A549 (cell line): ENCODE data around the gene TMEM59. TPM values are rescaled to one million over a fixed set of nuclear protein-coding genes. Genes with fewer than 3 reads are reported as not detected.

Source experiments
- ATAC-seq, 2 experiments: fragments of 200-7000 bp in 1 of 2; fragments of >200 bp in 1 of 2; cut with Nextera tagmentation in 1 of 2; cut with Tn5 transposase in 1 of 2; 3 replicates each; pipeline versions ENCODE4 v1.8.0 to v1.9.1; 2018 to 2020; ENCODE audit warnings: mild to moderate bottlenecking in 1 of 2, moderate library complexity in 1 of 2
- CTCF ChIA-PET: fragments of 300-600 bp; sonication (Branson Sonifier 250); formaldehyde crosslinking; extraction: SDS; loops from one replicate; lab custom pipeline; 2021; ENCODE audit warnings: antibody characterized with exemption, inconsistent platforms; lab: Yijun Ruan, JAX
- POLR2A ChIA-PET: fragments of 350-600 bp; formaldehyde crosslinking; extraction: SDS; loops from one replicate; lab custom pipeline; 2021; ENCODE audit warnings: antibody characterized with exemption, inconsistent platforms; lab: Yijun Ruan, JAX
- DNase-seq, 2 experiments: peaks; one replicate each; pipeline versions ENCODE4 v3.0.0 to v3.0.0-alpha.2; 2011 to 2016; ENCODE audit warnings: low read depth in 1 of 2, low spot score in 1 of 2
- FAIRE-seq: peaks from 2 replicates; lab custom pipeline; 2011; peaks lifted over from hg19 to GRCh38; lab: Jason Lieb, UNC
- H3K27ac ChIP-seq, 2 experiments: fragments of >200 bp; sonication (Bioruptor Twin); formaldehyde crosslinking; 3 replicates each; pipeline ENCODE4 v1.5.1; 2016 to 2017
- H3K4me1 ChIP-seq: fragments of >200 bp; sonication (Bioruptor Twin); formaldehyde crosslinking; 3 replicates; pipeline ENCODE4 v1.6.1; 2016
- H3K4me2 ChIP-seq: fragments of >200 bp; sonication (Bioruptor Twin); formaldehyde crosslinking; 3 replicates; pipeline ENCODE4 v1.6.1; 2016
- H3K4me3 ChIP-seq: fragments of >200 bp; sonication (Bioruptor Twin); formaldehyde crosslinking; 3 replicates; pipeline ENCODE4 v1.5.1; 2016
- H3K9me3 ChIP-seq: fragments of >200 bp; sonication (Bioruptor Twin); formaldehyde crosslinking; 3 replicates; pipeline ENCODE4 v1.6.1; 2016
- BHLHE40 ChIP-seq: IDR thresholded peaks from 2 replicates; pipeline ENCODE4 v1.6.1; 2012; ENCODE audit warnings: low read depth, low read length, inconsistent platforms
- EHMT2 ChIP-seq: fragments of 200-600 bp; sonication (generic); IDR thresholded peaks from 2 replicates; pipeline ENCODE4 v1.6.1; 2016; ENCODE audit warnings: antibody characterized with exemption, low read depth, mild to moderate bottlenecking, moderate library complexity
- ESRRA ChIP-seq: fragments of 150-350 bp; IDR thresholded peaks from 2 replicates; pipeline ENCODE4 v1.6.1; 2014; ENCODE audit warnings: mild to moderate bottlenecking, low read length, borderline replicate concordance
- FOXS1 ChIP-seq: fragments of 250-450 bp; sonication (Bioruptor Pico); IDR thresholded peaks from 2 replicates; pipeline ENCODE4 v1.5.0; 2020; ENCODE audit warnings: mild to moderate bottlenecking, moderate library complexity
- HES2 ChIP-seq: fragments of >200 bp; sonication (Bioruptor Twin); formaldehyde crosslinking; IDR thresholded peaks from 2 replicates; pipeline ENCODE4 v1.6.1; 2016
- HOXB5 ChIP-seq: fragments of 250-450 bp; sonication (Bioruptor Pico); IDR thresholded peaks from 2 replicates; pipeline ENCODE4 v1.5.0; 2020; ENCODE audit warnings: mild to moderate bottlenecking, moderate library complexity
- JUNB ChIP-seq: fragments of >200 bp; sonication (Bioruptor Twin); formaldehyde crosslinking; IDR thresholded peaks from 2 replicates; pipeline ENCODE4 v1.6.1; 2016
- KDM1A ChIP-seq: fragments of 200-600 bp; sonication (generic); IDR thresholded peaks from 2 replicates; pipeline ENCODE4 v1.6.1; 2016; ENCODE audit warnings: low read depth, mild to moderate bottlenecking
- PHF8 ChIP-seq: fragments of 200-600 bp; sonication (generic); IDR thresholded peaks from 2 replicates; pipeline ENCODE4 v1.6.1; 2016; ENCODE audit warnings: low read depth, mild to moderate bottlenecking, antibody characterized with exemption, moderate library complexity, borderline replicate concordance
- RCOR1 ChIP-seq: fragments of 150-350 bp; IDR thresholded peaks from 2 replicates; pipeline ENCODE4 v1.6.1; 2014; ENCODE audit warnings: antibody characterized with exemption, low read length, low read depth
- ZC3H11A ChIP-seq: fragments of 450-650 bp; IDR thresholded peaks from 2 replicates; pipeline ENCODE4 v1.6.1; 2014; ENCODE audit warnings: antibody characterized with exemption, mild to moderate bottlenecking
- ZSCAN20 ChIP-seq: fragments of 250-450 bp; sonication (Bioruptor Pico); IDR thresholded peaks from 2 replicates; pipeline ENCODE4 v1.8.0; 2022; ENCODE audit warnings: mild to moderate bottlenecking, moderate library complexity
- WGBS: methylation state at CpG from one replicate; pipeline ENCODE4 v1.1.6; 2017; ENCODE audit errors: missing lambda C conversion rate; 5-methylcytosine and 5-hydroxymethylcytosine counted together
- polyA plus RNA-seq, 4 experiments: library from polyadenylated mRNA; depleted of rRNA in 3 of 4; stranded (reverse); fragments of >200 nt; fragmentation: RNase III in 1 of 4; extraction: RNeasy Plus Mini Kit Qiagen cat#74134 plus additional on column Dnase treatment in 1 of 4; gene quantifications; 2 replicates in 3 of 4; 3 replicates in 1 of 4; pipeline ENCODE4 v1.2.3, GENCODE V29; 2011 to 2017
- TF ChIP-seq, protein P1 (sequence below): fragments of 250-450 bp; sonication (Bioruptor Pico); IDR thresholded peaks from 2 replicates; pipeline ENCODE4 v1.5.0; 2021; ENCODE audit warnings: mild to moderate bottlenecking, moderate library complexity, borderline replicate concordance
- TF ChIP-seq, protein P2 (sequence below): IDR thresholded peaks from 2 replicates; pipeline ENCODE4 v1.6.1; 2012
- TF ChIP-seq, protein P3 (sequence below): fragments of 150-350 bp; IDR thresholded peaks from 2 replicates; pipeline ENCODE4 v1.6.1; 2014; ENCODE audit warnings: low read depth, mild to moderate bottlenecking, low read length

Gene TMEM59
- polyA plus RNA-seq, 2 of the 4 experiments (the other 2 are of a cell fraction) = 114 to 225 TPM

- no peak overlapping the region for H3K4me3 ChIP-seq
- ATAC-seq (peak; percentile 8 to 50; a peak in 3 of 6 replicates), FAIRE-seq (no peak)
- no peaks in the 10 kb centered on the region for H3K9me3 ChIP-seq
- CTCF ChIA-PET = interaction anchor here (1.1 kb wide), 1 partner anchor 33 kb away, joined by 3 read pairs; no protein-coding TSS in a partner anchor
- peak overlapping the region; percentile 26; the same call in 1 of the 3 replicates for H3K4me2 ChIP-seq
- H3K27ac ChIP-seq = no peak overlapping the region; a peak in 1 of 6 replicates
- TF ChIP-seq HES2 = no peak
- TF ChIP-seq, protein P1, sequence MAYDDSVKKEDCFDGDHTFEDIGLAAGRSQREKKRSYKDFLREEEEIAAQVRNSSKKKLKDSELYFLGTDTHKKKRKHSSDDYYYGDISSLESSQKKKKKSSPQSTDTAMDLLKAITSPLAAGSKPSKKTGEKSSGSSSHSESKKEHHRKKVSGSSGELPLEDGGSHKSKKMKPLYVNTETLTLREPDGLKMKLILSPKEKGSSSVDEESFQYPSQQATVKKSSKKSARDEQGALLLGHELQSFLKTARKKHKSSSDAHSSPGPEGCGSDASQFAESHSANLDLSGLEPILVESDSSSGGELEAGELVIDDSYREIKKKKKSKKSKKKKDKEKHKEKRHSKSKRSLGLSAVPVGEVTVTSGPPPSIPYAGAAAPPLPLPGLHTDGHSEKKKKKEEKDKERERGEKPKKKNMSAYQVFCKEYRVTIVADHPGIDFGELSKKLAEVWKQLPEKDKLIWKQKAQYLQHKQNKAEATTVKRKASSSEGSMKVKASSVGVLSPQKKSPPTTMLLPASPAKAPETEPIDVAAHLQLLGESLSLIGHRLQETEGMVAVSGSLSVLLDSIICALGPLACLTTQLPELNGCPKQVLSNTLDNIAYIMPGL (CRISPR knock-in tag) = no peak
- no peak for TF ChIP-seq ZSCAN20
- no peak for TF ChIP-seq JUNB
- TF ChIP-seq, all 56 proteins: peak for 0
- POLR2A ChIA-PET = no interaction called here
- no peaks in the 10 kb centered on the region for H3K4me1 ChIP-seq
- 72% methylated on average over 20 of the region's 20 CpGs for WGBS
- DNase-seq = peak in 1 of 2 experiments; percentile 9
These were observed 70.8 kb downstream of the TMEM59 start for GRCh38 chr1:53982034-53982762.

DNA sequence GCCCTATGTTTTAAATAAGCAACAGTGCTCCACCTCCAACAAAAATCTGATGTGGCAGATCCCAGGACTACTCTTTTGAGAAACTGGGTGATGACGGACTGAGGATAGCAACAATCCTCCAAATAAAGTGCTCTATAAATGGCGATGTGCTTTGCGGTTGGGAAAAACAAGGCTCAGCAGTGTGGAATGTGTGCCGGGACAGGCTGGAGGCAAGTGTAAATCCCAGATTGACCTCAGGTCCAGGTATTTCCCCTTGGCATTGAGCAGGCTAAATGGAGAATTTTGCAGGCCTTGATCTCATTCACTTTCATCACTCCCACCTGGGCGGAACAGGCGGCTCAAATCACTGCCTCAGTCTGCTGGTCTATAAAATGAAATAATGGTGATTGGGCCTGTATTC, 71.8 kb downstream of the TMEM59 start:
- CTCF ChIA-PET = no interaction called here
- no peak for DNase-seq
- 91% methylated on average over 6 of the region's 6 CpGs for whole genome bisulfite sequencing
- H3K4me3 ChIP-seq = no peak overlapping the region
- TF ChIP-seq ESRRA (no peak), RCOR1 (no peak), HOXB5 (no peak), FOXS1 (no peak), KDM1A (no peak), BHLHE40 (no peak), EHMT2 (no peak), JUNB (no peak), PHF8 (no peak), ZC3H11A (no peak)
- TF ChIP-seq, protein P1 (CRISPR knock-in tag) = no peak
- TF ChIP-seq, protein P2, sequence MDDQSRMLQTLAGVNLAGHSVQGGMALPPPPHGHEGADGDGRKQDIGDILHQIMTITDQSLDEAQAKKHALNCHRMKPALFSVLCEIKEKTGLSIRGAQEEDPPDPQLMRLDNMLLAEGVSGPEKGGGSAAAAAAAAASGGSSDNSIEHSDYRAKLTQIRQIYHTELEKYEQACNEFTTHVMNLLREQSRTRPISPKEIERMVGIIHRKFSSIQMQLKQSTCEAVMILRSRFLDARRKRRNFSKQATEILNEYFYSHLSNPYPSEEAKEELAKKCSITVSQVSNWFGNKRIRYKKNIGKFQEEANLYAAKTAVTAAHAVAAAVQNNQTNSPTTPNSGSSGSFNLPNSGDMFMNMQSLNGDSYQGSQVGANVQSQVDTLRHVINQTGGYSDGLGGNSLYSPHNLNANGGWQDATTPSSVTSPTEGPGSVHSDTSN = no peak
- TF ChIP-seq, protein P3, sequence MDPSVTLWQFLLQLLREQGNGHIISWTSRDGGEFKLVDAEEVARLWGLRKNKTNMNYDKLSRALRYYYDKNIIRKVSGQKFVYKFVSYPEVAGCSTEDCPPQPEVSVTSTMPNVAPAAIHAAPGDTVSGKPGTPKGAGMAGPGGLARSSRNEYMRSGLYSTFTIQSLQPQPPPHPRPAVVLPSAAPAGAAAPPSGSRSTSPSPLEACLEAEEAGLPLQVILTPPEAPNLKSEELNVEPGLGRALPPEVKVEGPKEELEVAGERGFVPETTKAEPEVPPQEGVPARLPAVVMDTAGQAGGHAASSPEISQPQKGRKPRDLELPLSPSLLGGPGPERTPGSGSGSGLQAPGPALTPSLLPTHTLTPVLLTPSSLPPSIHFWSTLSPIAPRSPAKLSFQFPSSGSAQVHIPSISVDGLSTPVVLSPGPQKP = no peak
- no peak for FAIRE-seq
- POLR2A ChIA-PET = no interaction called here
- H3K4me2 ChIP-seq = no peak overlapping the region
- H3K4me1 ChIP-seq = no peaks in the 10 kb centered on the region
- ATAC-seq = no peak
- no peak overlapping the region for H3K27ac ChIP-seq
- H3K9me3 ChIP-seq = no peaks in the 10 kb centered on the region
